ENCODE data around the gene FAM32A. TPM values are rescaled to one million over a fixed set of nuclear protein-coding genes. Genes with fewer than 3 reads are reported as not detected.

Gene FAM32A
- total RNA-seq, 4 donors from 2014 or later, result 67.9 to 93.9 (median 87.9) TPM

GRCh38 chr19:16232127-16232526 is 46.9 kb downstream of the FAM32A start:
- Histone ChIP-seq H3K9me3 (no peaks in the 10 kb centered on the region), H3K27me3 (no peaks in the 10 kb centered on the region), H3K36me3 (peaks cover 53 to 68% of the 10 kb centered on the region in 2 donors), H3K4me3 (replicated peaks in 1 of 3) (no peak overlapping the region), H3K4me1 (no peaks in the 10 kb centered on the region), H3K27ac (no peak overlapping the region)
- TF ChIP-seq POLR2A (IDR thresholded peaks at IDR 0.05) (no peak), CTCF (IDR thresholded peaks at IDR 0.05) (no peak)
- intact Hi-C loops (cut with DNase I), result no loop called here
- DNase-seq, result no peak
- WGBS, 2 donors, result 93 to 95% methylated on average over 16 of the region's 16 CpGs

GRCh38 chr19:16232568-16232967 is 47.4 kb downstream of the FAM32A start:
- intact Hi-C loops (cut with DNase I), result no loop called here
- H3K27ac ChIP-seq, result no peak overlapping the region
- no peak for DNase-seq
- H3K36me3 ChIP-seq, result peaks cover 50 to 64% of the 10 kb centered on the region in 2 donors
- no peaks in the 10 kb centered on the region for H3K9me3 ChIP-seq
- 91 to 94% methylated on average over 13 of the region's 13 CpGs for WGBS, 2 donors
- no peaks in the 10 kb centered on the region for H3K27me3 ChIP-seq
- TF ChIP-seq CTCF (IDR thresholded peaks at IDR 0.05) (no peak), POLR2A (IDR thresholded peaks at IDR 0.05) (no peak)
- no peaks in the 10 kb centered on the region for H3K4me1 ChIP-seq
- no peak overlapping the region for H3K4me3 ChIP-seq (replicated peaks in 1 of 3)

GRCh38 chr19:16233081-16233776 is 48.0 kb downstream of the FAM32A start:
- Histone ChIP-seq H3K36me3 (peaks cover 45 to 58% of the 10 kb centered on the region in 2 donors), H3K4me3 (replicated peaks in 1 of 3) (no peak overlapping the region), H3K4me1 (no peaks in the 10 kb centered on the region), H3K9me3 (no peaks in the 10 kb centered on the region), H3K27me3 (no peaks in the 10 kb centered on the region), H3K27ac (no peak overlapping the region)
- TF ChIP-seq CTCF (IDR thresholded peaks at IDR 0.05) (no peak), POLR2A (IDR thresholded peaks at IDR 0.05) (no peak)
- 94 to 98% methylated on average over 7 to 15 of the region's 19 CpGs for WGBS, 2 donors
- intact Hi-C loops (cut with DNase I), result no loop called here
- no peak for DNase-seq

- no peak for TF ChIP-seq POLR2A (IDR thresholded peaks at IDR 0.05)
- no peak for TF ChIP-seq CTCF (IDR thresholded peaks at IDR 0.05)
- Histone ChIP-seq H3K27ac (no peak overlapping the region), H3K4me1 (no peaks in the 10 kb centered on the region), H3K9me3 (no peaks in the 10 kb centered on the region), H3K4me3 (replicated peaks in 1 of 3) (no peak overlapping the region), H3K27me3 (no peaks in the 10 kb centered on the region), H3K36me3 (peaks cover 42 to 50% of the 10 kb centered on the region in 2 donors)
- intact Hi-C loops (cut with DNase I), result no loop called here
- 82 to 93% methylated on average over 8 to 14 of the region's 19 CpGs for WGBS, 2 donors
- DNase-seq, result no peak
These were observed 48.8 kb downstream of the FAM32A start for GRCh38 chr19:16233836-16234551.
